Measurements from ENCODE around the gene SPG11.
"Not testable (repeated sequence)": the region's sequence is repeated elsewhere in the genome, so short reads cannot be mapped to it uniquely, and the experiment has no call there.

The SPG11 gene, protein sequence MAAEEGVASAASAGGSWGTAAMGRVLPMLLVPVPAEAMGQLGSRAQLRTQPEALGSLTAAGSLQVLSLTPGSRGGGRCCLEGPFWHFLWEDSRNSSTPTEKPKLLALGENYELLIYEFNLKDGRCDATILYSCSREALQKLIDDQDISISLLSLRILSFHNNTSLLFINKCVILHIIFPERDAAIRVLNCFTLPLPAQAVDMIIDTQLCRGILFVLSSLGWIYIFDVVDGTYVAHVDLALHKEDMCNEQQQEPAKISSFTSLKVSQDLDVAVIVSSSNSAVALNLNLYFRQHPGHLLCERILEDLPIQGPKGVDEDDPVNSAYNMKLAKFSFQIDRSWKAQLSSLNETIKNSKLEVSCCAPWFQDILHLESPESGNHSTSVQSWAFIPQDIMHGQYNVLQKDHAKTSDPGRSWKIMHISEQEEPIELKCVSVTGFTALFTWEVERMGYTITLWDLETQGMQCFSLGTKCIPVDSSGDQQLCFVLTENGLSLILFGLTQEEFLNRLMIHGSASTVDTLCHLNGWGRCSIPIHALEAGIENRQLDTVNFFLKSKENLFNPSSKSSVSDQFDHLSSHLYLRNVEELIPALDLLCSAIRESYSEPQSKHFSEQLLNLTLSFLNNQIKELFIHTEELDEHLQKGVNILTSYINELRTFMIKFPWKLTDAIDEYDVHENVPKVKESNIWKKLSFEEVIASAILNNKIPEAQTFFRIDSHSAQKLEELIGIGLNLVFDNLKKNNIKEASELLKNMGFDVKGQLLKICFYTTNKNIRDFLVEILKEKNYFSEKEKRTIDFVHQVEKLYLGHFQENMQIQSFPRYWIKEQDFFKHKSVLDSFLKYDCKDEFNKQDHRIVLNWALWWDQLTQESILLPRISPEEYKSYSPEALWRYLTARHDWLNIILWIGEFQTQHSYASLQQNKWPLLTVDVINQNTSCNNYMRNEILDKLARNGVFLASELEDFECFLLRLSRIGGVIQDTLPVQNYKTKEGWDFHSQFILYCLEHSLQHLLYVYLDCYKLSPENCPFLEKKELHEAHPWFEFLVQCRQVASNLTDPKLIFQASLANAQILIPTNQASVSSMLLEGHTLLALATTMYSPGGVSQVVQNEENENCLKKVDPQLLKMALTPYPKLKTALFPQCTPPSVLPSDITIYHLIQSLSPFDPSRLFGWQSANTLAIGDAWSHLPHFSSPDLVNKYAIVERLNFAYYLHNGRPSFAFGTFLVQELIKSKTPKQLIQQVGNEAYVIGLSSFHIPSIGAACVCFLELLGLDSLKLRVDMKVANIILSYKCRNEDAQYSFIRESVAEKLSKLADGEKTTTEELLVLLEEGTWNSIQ (N-terminal part only)

DNA sequence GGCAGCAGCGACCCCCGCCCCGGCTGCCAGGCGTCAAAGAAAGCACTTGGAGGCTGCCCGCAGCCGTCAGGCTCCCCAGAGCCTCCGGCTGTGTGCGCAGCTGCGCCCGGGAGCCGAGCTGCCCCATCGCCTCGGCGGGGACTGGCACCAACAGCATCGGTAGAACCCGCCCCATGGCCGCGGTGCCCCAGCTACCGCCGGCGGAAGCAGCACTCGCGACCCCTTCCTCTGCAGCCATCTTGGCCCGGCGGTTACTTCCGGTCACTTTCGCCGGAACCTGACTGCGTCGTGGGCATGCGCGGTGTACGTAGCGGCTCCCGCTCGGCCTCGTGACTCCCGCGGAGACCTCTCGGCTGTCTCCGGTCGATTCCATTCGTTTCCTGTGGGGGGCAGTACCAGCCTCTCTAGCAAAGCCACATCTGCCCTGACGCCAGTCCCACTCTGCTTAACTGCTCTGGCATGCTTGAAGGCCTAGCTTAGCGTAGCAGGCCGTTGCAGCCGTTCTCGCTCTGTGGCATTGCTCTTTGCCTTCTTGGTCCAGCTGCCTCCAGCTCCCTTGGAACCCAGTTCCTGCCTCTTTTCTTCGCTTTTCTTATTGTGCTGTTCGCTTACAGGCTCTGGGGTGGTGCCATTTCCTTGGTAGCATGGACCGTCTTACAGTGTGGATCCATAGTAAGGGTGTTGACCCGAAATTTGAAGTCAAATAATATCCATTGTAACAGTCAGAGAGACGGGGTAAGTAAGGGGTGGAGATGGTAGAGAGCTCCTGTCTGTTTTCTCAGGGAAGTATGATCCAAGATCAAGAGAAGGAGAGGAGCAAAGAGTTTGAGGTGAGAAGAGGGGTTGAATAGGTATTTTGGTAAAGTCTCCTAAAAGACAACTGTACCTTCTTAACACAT lies at the start of gene SPG11:
Gene SPG11, minus strand, starts transcription at position 253 of the 899 bp plus-strand sequence. Its CDS starts 15 bp downstream, at position 238.
- DNase-seq = peak; percentile 99

DNA sequence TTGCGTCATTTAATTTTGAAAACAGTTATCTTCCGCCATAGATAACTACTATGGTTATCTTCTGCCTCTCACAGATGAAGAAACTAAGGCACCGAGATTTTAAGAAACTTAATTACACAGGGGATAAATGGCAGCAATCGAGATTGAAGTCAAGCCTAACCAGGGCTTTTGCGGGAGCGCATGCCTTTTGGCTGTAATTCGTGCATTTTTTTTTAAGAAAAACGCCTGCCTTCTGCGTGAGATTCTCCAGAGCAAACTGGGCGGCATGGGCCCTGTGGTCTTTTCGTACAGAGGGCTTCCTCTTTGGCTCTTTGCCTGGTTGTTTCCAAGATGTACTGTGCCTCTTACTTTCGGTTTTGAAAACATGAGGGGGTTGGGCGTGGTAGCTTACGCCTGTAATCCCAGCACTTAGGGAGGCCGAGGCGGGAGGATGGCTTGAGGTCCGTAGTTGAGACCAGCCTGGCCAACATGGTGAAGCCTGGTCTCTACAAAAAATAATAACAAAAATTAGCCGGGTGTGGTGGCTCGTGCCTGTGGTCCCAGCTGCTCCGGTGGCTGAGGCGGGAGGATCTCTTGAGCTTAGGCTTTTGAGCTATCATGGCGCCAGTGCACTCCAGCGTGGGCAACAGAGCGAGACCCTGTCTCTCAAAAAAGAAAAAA lies 49.0 kb upstream of the SPG11 start:
- DNase-seq = peak; percentile 74 to 85

DNA sequence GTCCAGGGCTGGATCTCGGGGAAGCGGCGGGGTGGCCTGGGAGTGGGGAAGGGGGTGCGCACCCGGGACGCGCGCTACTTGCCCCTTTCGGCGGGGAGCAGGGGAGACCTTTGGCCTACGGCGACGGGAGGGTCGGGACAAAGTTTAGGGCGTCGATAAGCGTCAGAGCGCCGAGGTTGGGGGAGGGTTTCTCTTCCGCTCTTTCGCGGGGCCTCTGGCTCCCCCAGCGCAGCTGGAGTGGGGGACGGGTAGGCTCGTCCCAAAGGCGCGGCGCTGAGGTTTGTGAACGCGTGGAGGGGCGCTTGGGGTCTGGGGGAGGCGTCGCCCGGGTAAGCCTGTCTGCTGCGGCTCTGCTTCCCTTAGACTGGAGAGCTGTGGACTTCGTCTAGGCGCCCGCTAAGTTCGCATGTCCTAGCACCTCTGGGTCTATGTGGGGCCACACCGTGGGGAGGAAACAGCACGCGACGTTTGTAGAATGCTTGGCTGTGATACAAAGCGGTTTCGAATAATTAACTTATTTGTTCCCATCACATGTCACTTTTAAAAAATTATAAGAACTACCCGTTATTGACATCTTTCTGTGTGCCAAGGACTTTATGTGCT lies 48.4 kb upstream of the SPG11 start:
- peak; percentile 73 to 78 for DNase-seq

DNA sequence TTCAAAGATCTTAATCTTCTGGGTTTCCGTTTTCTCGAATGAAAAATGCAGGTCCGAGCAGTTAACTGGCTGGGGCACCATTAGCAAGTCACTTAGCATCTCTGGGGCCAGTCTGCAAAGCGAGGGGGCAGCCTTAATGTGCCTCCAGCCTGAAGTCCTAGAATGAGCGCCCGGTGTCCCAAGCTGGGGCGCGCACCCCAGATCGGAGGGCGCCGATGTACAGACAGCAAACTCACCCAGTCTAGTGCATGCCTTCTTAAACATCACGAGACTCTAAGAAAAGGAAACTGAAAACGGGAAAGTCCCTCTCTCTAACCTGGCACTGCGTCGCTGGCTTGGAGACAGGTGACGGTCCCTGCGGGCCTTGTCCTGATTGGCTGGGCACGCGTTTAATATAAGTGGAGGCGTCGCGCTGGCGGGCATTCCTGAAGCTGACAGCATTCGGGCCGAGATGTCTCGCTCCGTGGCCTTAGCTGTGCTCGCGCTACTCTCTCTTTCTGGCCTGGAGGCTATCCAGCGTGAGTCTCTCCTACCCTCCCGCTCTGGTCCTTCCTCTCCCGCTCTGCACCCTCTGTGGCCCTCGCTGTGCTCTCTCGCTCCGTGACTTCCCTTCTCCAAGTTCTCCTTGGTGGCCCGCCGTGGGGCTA lies 47.8 kb upstream of the SPG11 start, which contains the start of the genes B2M and PATL2:
Gene B2M, plus strand, starts transcription at position 422 of the 647 bp plus-strand sequence. Its CDS starts 30 bp downstream, at position 452.
Gene PATL2, minus strand, starts transcription at position 228 of the 647 bp plus-strand sequence. CDS start 34,833 bp downstream, outside the sequence.
- peak; percentile 98 to 99 for DNase-seq

DNA sequence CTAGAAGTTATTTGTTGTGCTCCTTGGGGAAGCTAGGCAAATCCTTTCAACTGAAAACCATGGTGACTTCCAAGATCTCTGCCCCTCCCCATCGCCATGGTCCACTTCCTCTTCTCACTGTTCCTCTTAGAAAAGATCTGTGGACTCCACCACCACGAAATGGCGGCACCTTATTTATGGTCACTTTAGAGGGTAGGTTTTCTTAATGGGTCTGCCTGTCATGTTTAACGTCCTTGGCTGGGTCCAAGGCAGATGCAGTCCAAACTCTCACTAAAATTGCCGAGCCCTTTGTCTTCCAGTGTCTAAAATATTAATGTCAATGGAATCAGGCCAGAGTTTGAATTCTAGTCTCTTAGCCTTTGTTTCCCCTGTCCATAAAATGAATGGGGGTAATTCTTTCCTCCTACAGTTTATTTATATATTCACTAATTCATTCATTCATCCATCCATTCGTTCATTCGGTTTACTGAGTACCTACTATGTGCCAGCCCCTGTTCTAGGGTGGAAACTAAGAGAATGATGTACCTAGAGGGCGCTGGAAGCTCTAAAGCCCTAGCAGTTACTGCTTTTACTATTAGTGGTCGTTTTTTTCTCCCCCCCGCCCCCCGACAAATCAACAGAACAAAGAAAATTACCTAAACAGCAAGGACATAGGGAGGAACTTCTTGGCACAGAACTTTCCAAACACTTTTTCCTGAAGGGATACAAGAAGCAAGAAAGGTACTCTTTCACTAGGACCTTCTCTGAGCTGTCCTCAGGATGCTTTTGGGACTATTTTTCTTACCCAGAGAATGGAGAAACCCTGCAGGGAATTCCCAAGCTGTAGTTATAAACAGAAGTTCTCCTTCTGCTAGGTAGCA lies 47.0 kb upstream of the SPG11 start:
- DNase-seq = peak; percentile 81 to 82

DNA sequence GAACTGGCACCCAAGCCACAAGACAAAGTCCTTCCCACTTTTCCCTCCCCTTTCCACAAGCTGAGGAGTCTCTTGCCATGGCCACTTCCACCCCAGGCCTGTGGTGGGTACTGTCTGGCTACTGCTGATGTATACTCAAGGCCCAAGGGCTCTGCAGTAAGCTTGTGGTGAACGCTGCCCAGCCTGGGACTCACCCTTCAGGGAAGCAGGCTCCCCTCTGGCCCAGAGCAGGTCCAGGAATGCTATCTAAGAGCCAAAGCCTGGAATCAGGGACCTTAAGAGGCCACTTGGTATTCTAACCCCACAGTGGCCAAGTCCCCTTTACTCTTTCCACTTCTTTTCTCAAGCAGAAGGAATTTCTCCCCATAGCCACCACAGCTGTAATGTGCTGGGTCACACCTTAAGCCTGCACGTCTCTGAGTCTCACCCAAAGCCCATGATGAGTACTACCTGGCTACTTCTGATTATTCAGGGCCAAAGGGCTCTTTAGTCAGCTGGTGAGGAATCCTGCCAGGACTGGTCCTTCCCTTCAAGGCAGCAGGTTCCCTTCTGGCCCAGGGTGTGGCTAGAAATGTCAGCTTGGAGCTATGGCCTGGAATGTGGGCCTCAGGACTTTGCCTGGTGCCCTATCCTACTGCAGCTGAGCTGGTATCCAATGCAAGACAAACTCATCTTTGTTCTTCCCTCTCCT lies 43.6 kb upstream of the SPG11 start:
- no peak for DNase-seq

DNA sequence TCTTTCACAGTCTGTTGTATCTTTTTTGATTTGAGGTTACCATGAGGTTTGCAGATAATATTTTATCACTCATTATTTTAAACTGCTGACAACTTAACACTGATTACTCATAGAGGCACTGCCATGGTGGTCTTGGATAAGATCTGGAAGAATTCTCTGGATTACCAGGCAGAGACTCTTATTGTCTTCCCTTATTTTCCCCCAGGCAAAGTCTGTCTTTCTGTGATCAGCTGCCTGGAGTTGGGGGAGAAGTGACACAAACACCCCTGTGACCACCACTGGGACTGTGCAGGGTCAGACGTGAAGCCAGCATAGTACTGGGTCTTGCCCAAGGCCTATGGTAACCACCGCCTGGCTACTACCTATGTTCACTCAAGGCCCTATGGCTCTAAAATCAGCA lies 42.9 kb upstream of the SPG11 start:
- no peak for DNase-seq

DNA sequence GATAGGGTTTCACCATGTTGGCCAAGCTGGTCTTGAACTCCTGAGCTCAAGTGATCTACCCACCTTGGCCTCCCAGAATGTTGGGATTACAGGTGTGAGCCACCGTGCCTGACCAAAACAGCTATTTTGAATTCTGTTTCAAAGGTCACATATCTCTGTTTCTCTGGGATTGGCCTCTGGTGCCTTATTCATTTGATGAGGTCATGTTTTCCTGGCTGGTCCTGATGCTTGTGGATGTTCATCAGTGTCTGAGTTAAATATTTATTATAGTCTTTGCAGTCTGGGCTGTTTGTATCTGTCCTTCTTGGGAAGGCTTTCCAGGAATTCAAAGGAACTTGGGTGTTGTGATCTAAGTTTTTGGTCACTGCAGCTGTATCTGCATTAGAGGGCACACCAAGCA lies 42.5 kb upstream of the SPG11 start:
- DNase-seq = no peak

DNA sequence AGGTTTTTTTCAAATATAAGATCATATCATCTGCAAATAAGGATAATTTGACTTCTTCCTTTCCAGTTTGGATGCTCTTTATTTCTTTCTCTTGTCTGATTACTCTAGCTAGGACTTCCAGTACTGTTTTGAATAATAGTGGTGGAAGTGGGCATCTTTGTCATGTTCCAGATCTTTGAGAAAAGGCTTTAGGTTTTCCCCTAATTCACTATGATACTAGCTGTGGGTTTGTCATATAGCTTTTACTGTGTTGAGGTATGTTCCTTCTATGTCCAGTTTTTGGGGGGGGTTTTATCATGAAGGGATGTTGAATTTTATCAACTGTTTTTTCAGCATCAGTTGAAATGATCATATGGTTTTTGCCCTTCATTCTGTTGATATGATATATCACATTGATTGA lies 37.2 kb upstream of the SPG11 start:
- DNase-seq = not testable (repeated sequence)

DNA sequence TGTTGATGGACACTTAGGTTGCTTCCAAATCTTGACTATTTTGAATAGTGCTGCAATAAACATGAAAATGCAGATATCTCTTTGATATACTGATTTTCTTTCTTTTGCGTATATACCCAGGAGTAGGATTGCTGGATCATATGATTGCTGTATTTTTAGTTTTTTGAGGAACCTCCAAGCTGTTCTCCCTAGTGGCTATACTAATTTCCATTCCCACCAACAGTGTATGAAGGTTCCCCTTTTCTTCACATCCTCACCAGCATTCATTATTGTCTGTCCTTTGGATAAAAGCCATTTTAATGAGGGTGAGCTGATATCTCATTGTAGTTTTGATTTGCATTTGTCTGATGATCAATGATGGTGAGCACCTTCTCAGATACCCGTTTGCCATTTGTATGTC lies 35.2 kb upstream of the SPG11 start:
- no peak for DNase-seq

DNA sequence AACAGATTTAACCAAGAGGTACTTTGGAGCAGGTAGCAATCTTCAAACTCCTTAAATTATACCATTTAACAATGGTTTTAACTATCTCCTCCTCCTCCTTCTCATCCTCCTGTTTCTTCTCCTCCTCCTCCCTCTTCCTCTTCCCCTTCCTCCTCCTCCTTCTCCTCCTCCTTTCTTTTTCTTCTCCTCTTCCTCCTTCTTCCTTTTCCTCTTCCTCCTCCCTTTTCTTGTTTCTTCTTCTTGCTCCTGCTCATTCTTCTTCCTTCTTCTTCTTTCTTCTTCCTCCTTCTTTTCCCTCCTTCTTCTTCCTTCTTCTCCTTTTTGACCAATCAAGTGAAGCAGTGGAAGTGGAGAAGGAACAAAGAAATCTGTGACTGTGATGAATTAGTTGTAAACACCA lies 33.6 kb upstream of the SPG11 start:
- no peak for DNase-seq

DNA sequence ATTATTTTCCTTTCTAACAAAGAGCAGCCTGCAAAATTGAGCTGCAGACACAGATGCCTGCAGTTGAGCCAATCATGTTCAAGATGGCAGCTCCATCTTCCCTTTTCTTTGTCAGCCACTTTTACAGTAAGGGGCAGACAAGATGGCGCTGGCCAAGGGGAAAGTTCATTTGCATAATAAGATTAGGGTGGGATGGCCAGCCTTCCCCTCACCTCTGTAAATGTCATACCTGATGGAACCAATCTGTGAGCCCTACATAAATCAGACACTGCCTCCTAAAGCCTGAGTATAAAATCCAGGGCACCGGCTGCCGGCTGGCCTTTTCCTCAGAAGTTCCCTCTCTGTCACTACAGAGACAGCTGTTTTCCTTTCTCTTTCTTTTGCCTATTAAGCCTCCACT lies 31.8 kb upstream of the SPG11 start:
- no peak for DNase-seq

DNA sequence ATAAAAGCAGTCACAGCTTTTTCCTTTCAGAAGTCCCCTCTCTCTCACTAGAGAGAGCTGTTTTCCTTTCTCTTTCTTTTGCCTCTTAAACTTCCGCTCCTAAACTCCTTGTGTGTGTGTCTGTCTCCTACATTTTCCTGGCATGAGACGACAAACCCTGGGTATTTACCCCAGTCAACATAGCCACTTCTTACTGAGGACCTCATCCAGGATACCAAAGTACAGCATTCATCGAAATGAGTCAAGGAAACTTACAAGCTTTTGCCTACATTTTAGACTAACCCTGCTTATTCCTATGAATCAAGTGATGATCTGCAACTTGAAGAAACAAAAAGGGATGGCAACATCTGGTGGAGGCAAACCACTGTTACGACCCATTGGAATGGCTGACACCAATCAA lies 31.0 kb upstream of the SPG11 start:
- no peak for DNase-seq

DNA sequence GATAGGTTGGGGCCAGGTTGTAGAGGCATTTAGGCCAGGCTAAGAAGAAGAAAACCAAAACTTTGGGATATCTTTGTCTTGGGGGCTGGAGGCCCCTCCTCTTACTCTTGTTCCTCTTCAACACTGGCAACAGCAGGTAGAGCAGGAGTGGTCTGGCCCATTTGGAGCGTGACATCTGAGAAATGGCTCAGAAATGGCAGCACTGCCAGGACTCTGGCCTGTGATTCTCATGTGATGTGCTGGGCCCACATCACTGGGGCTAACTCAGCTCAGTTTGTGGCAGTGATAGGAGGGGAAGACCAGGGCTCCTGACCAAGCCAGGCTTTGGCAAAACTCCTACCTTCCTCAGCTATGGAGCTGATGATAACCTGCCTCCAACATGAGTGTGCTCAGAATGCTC lies 29.2 kb upstream of the SPG11 start:
- DNase-seq = no peak

DNA sequence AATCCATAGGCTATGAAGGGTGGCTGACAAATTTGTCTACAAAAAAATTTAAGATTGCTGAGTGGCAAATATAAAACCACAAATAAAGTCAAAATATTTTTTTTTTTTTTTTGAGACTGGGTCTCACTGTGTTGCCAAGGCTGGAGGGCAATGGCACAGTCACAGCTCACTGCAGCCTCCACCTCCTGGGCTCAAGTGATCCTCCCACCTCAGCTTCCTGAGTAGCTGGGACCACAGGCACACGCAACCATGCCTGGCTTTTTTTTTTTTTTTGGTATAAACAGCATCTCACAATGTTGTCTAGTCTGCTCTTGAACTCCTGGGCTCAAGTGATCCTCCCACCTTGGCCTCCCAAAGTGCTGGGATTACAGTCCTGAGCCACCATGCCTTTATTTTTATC lies 26.8 kb upstream of the SPG11 start:
- DNase-seq = peak; percentile 50 to 56

DNA sequence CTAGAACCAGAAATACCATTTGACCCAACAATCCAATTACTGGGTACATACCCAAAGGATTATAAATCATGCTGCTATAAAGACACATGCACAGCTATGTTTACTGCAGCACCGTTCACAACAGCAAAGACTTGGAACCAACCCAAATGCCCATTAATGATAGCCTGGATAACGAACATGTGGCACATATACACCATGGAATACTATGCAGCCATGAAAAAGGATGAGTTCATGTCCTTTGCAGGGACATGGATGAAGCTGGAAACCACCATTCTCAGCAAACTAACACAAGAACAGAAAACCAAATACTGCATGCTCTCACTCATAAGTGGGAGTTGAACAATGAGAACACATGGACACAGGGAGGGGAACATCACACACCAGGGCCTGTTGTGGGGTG lies 25.9 kb upstream of the SPG11 start:
- DNase-seq = not testable (repeated sequence)

DNA sequence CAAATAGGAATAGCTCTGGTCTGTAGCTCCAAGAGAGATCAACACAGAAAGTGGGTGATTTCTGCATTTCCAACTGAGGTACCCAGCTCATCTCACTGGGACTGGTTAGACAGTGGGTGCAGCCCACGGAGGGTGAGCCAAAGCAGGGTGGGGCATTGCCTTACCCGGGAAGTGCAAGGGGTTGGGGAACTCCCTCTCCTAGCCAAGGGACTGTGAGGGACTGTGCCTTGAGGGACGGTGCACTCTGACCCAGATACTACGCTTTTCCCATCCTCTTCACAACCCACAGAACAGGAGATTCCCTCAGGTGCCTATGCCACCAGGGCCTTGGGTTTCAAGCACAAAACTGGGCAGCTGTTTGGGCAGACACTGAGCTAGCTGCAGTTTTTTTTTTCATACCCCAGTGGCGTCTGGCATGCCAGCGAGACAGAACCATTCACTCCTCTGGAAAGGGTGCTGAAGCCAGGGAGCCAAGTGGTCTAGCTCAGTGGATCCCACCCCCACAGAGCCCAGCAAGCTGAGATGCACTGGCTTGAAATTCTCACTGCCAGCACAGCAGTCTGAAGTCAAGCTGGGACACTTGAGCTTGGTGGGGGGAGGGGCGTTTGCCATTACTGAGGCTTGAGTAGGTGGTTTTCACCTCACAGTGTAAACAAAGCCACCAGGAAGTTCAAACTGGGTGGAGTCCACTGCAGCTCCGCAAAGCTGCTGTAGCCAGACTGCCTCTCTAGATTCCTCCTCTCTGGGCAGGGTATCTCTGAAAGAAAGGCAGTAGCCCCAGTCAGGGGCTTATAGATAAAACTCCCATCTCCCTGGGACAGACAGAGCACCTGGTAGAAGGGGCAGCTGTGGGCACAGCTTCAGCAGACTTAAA lies 19.6 kb upstream of the SPG11 start:
- DNase-seq = peak; percentile 87 to 88
